HG02938 (cell line): ENCODE data around the gene RNF182.
"Not testable (repeated sequence)": the region's sequence is repeated elsewhere in the genome, so short reads cannot be mapped to it uniquely, and the experiment has no call there.

ENCODE experiments used
- ATAC-seq: cut with Tn5 transposase; IDR thresholded peaks from one replicate; pipeline ENCODE4 v1.9.1; 2021; ENCODE audit warnings: mild to moderate bottlenecking, moderate library complexity; ENCODE audit not compliant: unreplicated experiment

Gene RNF182

GRCh38 chr6:13924949-13925881 is at the start of gene RNF182:
Gene RNF182 (plus strand): TSS chr6:13924952. CDS start chr6:13977120, 52,168 bp downstream.
- ATAC-seq = no peak

GRCh38 chr6:13877051-13877450 is 47.7 kb upstream of the RNF182 start:
- no peak for ATAC-seq

- not testable (repeated sequence) for ATAC-seq
These were observed 44.6 kb upstream of the RNF182 start for GRCh38 chr6:13880061-13880663.

GRCh38 chr6:13881621-13882165 is 43.1 kb upstream of the RNF182 start:
- no peak for ATAC-seq

- no peak for ATAC-seq
These were observed 40.8 kb upstream of the RNF182 start for GRCh38 chr6:13883966-13884365.

- ATAC-seq = no peak
These were observed 40.4 kb upstream of the RNF182 start for GRCh38 chr6:13884397-13884796.

- no peak for ATAC-seq
These were observed 39.2 kb upstream of the RNF182 start for GRCh38 chr6:13885601-13886000.

GRCh38 chr6:13886949-13887348 is 37.8 kb upstream of the RNF182 start:
- no peak for ATAC-seq

GRCh38 chr6:13892017-13892645 is 32.6 kb upstream of the RNF182 start:
- no peak for ATAC-seq

GRCh38 chr6:13902922-13903321 is 21.8 kb upstream of the RNF182 start:
- no peak for ATAC-seq

GRCh38 chr6:13903364-13903763 is 21.4 kb upstream of the RNF182 start:
- ATAC-seq = no peak

GRCh38 chr6:13907001-13907350 is 17.8 kb upstream of the RNF182 start:
- no peak for ATAC-seq

GRCh38 chr6:13907614-13908215 is 17.0 kb upstream of the RNF182 start:
- ATAC-seq = no peak

- ATAC-seq = no peak
These were observed 15.8 kb upstream of the RNF182 start for GRCh38 chr6:13908955-13909381.

GRCh38 chr6:13910443-13910842 is 14.3 kb upstream of the RNF182 start:
- no peak for ATAC-seq

GRCh38 chr6:13911337-13911736 is 13.4 kb upstream of the RNF182 start:
- ATAC-seq = no peak

- ATAC-seq = no peak
These were observed 11.3 kb upstream of the RNF182 start for GRCh38 chr6:13913226-13914001.

- ATAC-seq = no peak
These were observed 10.4 kb upstream of the RNF182 start for GRCh38 chr6:13914351-13914750.

- ATAC-seq = no peak
These were observed 9.1 kb upstream of the RNF182 start for GRCh38 chr6:13915561-13916229.
